ENCODE measurements around the gene FOXP1. TPM values are rescaled to one million over a fixed set of nuclear protein-coding genes. Genes with fewer than 3 reads are reported as not detected.

FOXP1 gene
- total RNA-seq, 1 donor from 2014 or later: 195 TPM

DNA sequence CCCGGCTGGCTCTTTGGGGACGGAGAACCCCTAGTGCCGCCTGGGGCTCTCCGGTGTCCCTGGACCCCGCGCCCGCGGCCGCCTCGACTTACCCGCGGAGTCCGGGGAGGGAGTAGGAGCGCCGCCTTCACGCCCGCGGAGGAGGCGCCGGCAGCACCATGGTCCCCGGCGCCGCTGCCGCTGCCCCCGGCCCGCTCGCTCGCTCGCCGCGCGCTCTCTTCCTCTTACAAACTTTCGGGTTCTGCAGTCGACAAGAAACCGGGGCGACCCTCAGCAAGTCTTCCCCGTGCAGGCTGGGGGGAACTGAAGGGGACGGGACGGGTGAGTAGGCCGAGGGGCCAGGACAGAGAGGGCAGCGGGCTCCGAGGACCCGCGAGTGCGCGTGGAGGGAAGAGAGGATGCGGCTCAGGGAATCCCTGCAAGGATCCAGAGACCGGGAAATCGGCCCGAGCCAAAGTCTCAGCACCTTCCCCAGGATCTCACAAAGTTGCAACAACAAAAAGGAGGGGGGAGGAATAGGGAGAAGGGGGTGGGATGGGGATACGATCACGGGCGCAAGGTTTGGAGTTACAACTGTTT is 2.0 kb downstream of the FOXP1 start:
- peaks cover 54% of the 10 kb centered on the region for H3K4me1 Mint-ChIP-seq (ENCODE audit: unreplicated experiment)
- H3K27ac Mint-ChIP-seq (ENCODE audit: unreplicated experiment): peak overlapping the region; percentile 94
- no peaks in the 10 kb centered on the region for H3K9me3 Mint-ChIP-seq (ENCODE audit: unreplicated experiment)
- peak; percentile 84 for DNase-seq (ENCODE audit: extremely low spot score, unreplicated experiment)
- TF ChIP-seq, protein P1, sequence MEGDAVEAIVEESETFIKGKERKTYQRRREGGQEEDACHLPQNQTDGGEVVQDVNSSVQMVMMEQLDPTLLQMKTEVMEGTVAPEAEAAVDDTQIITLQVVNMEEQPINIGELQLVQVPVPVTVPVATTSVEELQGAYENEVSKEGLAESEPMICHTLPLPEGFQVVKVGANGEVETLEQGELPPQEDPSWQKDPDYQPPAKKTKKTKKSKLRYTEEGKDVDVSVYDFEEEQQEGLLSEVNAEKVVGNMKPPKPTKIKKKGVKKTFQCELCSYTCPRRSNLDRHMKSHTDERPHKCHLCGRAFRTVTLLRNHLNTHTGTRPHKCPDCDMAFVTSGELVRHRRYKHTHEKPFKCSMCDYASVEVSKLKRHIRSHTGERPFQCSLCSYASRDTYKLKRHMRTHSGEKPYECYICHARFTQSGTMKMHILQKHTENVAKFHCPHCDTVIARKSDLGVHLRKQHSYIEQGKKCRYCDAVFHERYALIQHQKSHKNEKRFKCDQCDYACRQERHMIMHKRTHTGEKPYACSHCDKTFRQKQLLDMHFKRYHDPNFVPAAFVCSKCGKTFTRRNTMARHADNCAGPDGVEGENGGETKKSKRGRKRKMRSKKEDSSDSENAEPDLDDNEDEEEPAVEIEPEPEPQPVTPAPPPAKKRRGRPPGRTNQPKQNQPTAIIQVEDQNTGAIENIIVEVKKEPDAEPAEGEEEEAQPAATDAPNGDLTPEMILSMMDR (IDR thresholded peaks at IDR 0.05): no peak
- no peaks in the 10 kb centered on the region for H3K27me3 Mint-ChIP-seq (ENCODE audit: unreplicated experiment)
- H3K36me3 Mint-ChIP-seq (ENCODE audit: unreplicated experiment): peaks cover 15% of the 10 kb centered on the region
- H3K4me3 Mint-ChIP-seq (ENCODE audit: unreplicated experiment): peak overlapping the region; percentile 93

- TF ChIP-seq, protein P1 (IDR thresholded peaks at IDR 0.05): no peak
- no peaks in the 10 kb centered on the region for H3K27me3 Mint-ChIP-seq (ENCODE audit: unreplicated experiment)
- peaks cover 50% of the 10 kb centered on the region for H3K4me1 Mint-ChIP-seq (ENCODE audit: unreplicated experiment)
- DNase-seq (ENCODE audit: extremely low spot score, unreplicated experiment): no peak
- no peaks in the 10 kb centered on the region for H3K9me3 Mint-ChIP-seq (ENCODE audit: unreplicated experiment)
- peak overlapping the region; percentile 94 for H3K27ac Mint-ChIP-seq (ENCODE audit: unreplicated experiment)
- H3K4me3 Mint-ChIP-seq (ENCODE audit: unreplicated experiment): peak overlapping the region; percentile 93
- peaks cover 15% of the 10 kb centered on the region for H3K36me3 Mint-ChIP-seq (ENCODE audit: unreplicated experiment)
Observed at GRCh38 chr3:71580636-71581456, 2.7 kb downstream of the FOXP1 start.

DNA sequence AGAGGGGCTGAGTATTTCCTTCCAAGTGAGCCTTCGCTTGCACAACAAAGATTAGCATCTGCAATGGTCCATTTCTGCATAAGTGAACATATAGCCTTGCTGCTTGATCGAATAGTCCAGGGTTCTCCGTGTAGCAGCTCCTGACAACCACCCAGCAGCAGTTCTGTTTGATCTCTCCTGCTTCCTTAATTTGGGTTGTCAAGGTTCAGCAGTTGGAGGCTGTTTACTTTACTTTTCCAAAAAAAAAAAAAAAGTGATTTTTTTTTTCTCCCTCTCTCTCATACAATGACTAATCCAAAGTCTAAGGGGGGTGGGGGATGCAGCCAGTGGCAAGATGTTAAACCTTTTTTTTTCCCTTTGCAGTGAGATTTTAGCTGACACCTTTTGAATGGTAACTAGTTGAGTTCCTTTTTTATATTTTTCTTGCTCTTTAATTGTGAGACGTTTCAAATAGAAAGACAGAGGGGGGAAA is 3.6 kb downstream of the FOXP1 start:
- Mint-ChIP-seq H3K27me3 (ENCODE audit: unreplicated experiment) (no peaks in the 10 kb centered on the region), H3K4me1 (ENCODE audit: unreplicated experiment) (peaks cover 49% of the 10 kb centered on the region), H3K9me3 (ENCODE audit: unreplicated experiment) (no peaks in the 10 kb centered on the region), H3K27ac (ENCODE audit: unreplicated experiment) (peak overlapping the region; percentile 94), H3K36me3 (ENCODE audit: unreplicated experiment) (peaks cover 23% of the 10 kb centered on the region), H3K4me3 (ENCODE audit: unreplicated experiment) (peak overlapping the region; percentile 93)
- TF ChIP-seq, protein P1 (IDR thresholded peaks at IDR 0.05): no peak
- no peak for DNase-seq (ENCODE audit: extremely low spot score, unreplicated experiment)

DNA sequence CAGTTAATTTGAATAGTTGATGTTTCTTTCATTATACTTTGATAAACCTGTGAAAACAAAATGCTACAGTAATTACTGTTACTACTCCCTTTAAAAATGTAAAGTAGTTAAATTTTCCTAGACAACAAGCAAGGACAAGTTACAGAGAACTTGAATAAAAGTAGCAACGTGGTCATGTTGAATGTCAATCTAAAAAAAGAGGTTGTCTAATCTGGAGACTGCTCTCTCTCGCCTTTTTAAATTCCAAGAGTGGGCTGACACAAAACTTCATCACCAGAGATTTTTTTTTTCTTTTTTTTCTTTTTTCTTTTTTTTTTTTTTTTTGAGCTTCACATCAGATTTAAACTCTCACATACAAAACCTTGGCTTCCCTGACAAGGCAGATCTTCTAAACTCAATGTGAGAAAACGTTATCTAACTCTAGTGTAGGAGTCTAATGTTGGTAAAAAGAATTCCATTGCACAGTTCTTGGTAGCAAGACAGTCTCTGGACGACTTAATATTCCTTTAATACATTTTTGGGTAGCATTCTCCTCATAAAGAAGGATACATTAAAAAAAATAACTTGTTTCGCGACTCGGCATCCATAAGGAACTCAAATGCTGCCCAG is 4.1 kb downstream of the FOXP1 start:
- H3K27ac Mint-ChIP-seq (ENCODE audit: unreplicated experiment): peak overlapping the region; percentile 94
- H3K9me3 Mint-ChIP-seq (ENCODE audit: unreplicated experiment): no peaks in the 10 kb centered on the region
- no peaks in the 10 kb centered on the region for H3K27me3 Mint-ChIP-seq (ENCODE audit: unreplicated experiment)
- H3K4me3 Mint-ChIP-seq (ENCODE audit: unreplicated experiment): peak overlapping the region; percentile 93
- no peak for DNase-seq (ENCODE audit: extremely low spot score, unreplicated experiment)
- peaks cover 28% of the 10 kb centered on the region for H3K36me3 Mint-ChIP-seq (ENCODE audit: unreplicated experiment)
- H3K4me1 Mint-ChIP-seq (ENCODE audit: unreplicated experiment): peaks cover 50% of the 10 kb centered on the region
- TF ChIP-seq, protein P1 (IDR thresholded peaks at IDR 0.05): no peak
